Panc1 (cell line): ENCODE results near the gene CHPT1. TPM values are rescaled to one million over a fixed set of nuclear protein-coding genes. Genes with fewer than 3 reads are reported as not detected.

Experiments used
- ATAC-seq: fragments of 200-7000 bp; cut with Tn5 transposase; 2 replicates; pipeline ENCODE4 v1.9.1; 2020; ENCODE audit warnings: mild to moderate bottlenecking, moderate library complexity
- BruUV-seq: library from RNA; stranded (reverse); fragments of 400-500 nt; replicated peaks from 2 replicates; lab custom pipeline; 2021; lab: Mats Ljungman, UMichigan
- CTCF ChIA-PET: fragments of 300-600 bp; sonication (Branson Sonifier 250); formaldehyde crosslinking; loops from one replicate; lab custom pipeline; 2022; ENCODE audit warnings: antibody characterized with exemption; lab: Charles Lee
- POLR2A ChIA-PET: fragments of 300-600 bp; sonication (Branson Sonifier 250); formaldehyde crosslinking; loops from one replicate; lab custom pipeline; 2022; ENCODE audit warnings: antibody characterized with exemption; lab: Charles Lee
- DNase-seq: peaks from one replicate; pipeline ENCODE4 v3.0.0-alpha.2; 2010; ENCODE audit warnings: low read depth, low spot score
- H3K27ac ChIP-seq: 2 replicates; pipeline ENCODE4 v1.5.1; 2011; ENCODE audit warnings: mild to moderate bottlenecking, low read length, inconsistent platforms
- H3K27me3 ChIP-seq: fragments of 200-500 bp; sonication (Bioruptor generic); 2 replicates; pipeline ENCODE4 v1.6.0; 2014; ENCODE audit warnings: low read length, inconsistent platforms; ENCODE audit not compliant: control insufficient read depth, insufficient read depth
- H3K36me3 ChIP-seq: fragments of 200-500 bp; sonication (Bioruptor generic); 2 replicates; pipeline ENCODE4 v1.5.1; 2014; ENCODE audit warnings: inconsistent platforms, mild to moderate bottlenecking, low read length, moderate library complexity; ENCODE audit not compliant: control insufficient read depth, insufficient read depth
- H3K4me1 ChIP-seq: 2 replicates; pipeline ENCODE4 v1.5.1; 2011; ENCODE audit warnings: inconsistent platforms, mild to moderate bottlenecking, low read length, moderate library complexity; ENCODE audit not compliant: control insufficient read depth, insufficient read depth
- H3K4me3 ChIP-seq, 2 experiments: 2 replicates each; pipeline ENCODE4 v1.5.1; 2011 to 2012; ENCODE audit warnings: low read depth in 2 of 2, low read length in 2 of 2, mild to moderate bottlenecking in 2 of 2, inconsistent platforms in 1 of 2, moderate library complexity in 1 of 2
- H3K9me3 ChIP-seq: fragments of 200-500 bp; sonication (Bioruptor generic); 2 replicates; pipeline ENCODE4 v1.5.1; 2014; ENCODE audit warnings: low read depth, mild to moderate bottlenecking, inconsistent platforms, low read length, moderate library complexity; ENCODE audit not compliant: control insufficient read depth, insufficient read depth
- POLR2AphosphoS5 ChIP-seq: IDR thresholded peaks from 2 replicates; pipeline ENCODE4 v1.6.1; 2012; ENCODE audit warnings: mild to moderate bottlenecking, low read depth, low read length, moderate library complexity
- SIN3A ChIP-seq: IDR thresholded peaks from 2 replicates; pipeline ENCODE4 v1.6.1; 2012; ENCODE audit warnings: low read depth, mild to moderate bottlenecking, low read length, moderate library complexity, borderline replicate concordance; ENCODE audit not compliant: insufficient read depth
- TCF7L2 ChIP-seq: IDR thresholded peaks from 2 replicates; pipeline ENCODE4 v1.6.1; 2011; ENCODE audit warnings: mild to moderate bottlenecking, low read depth, low read length, inconsistent platforms
- in situ Hi-C: cut with HindIII; loops from 2 replicates; pipeline ENCODE4 v1.10.0; 2016; ENCODE audit warnings: low sequenced_read_pairs, low pct_unique_long_range_greater_than_20kb
- intact Hi-C: fragments of 100-400 bp; cut with micrococcal nuclease; formaldehyde crosslinking; loops from one replicate; pipeline ENCODE4 v1.10.0; 2022; ENCODE audit not compliant: unreplicated experiment
- total RNA-seq: library from RNA; stranded (reverse); gene quantifications from one replicate; pipeline ENCODE4 v1.2.1, GENCODE V29; 2021; ENCODE audit not compliant: unreplicated experiment
- TF ChIP-seq, protein P1 (sequence below), 2 experiments: IDR thresholded peaks; 2 replicates each; pipeline ENCODE4 v1.6.1; 2011 to 2012; ENCODE audit warnings: low read depth in 2 of 2, control low read depth in 1 of 2, low read length in 1 of 2, mild to moderate bottlenecking in 1 of 2, moderate library complexity in 1 of 2; ENCODE audit not compliant: insufficient read depth in 1 of 2
- TF ChIP-seq, protein P2 (sequence below): fragments of 450-650 bp; IDR thresholded peaks from 2 replicates; pipeline ENCODE4 v1.5.1; 2017; ENCODE audit warnings: mild to moderate bottlenecking

CHPT1 gene
- total RNA-seq, 1 experiment from 2014 or later = 78.3 TPM

DNA sequence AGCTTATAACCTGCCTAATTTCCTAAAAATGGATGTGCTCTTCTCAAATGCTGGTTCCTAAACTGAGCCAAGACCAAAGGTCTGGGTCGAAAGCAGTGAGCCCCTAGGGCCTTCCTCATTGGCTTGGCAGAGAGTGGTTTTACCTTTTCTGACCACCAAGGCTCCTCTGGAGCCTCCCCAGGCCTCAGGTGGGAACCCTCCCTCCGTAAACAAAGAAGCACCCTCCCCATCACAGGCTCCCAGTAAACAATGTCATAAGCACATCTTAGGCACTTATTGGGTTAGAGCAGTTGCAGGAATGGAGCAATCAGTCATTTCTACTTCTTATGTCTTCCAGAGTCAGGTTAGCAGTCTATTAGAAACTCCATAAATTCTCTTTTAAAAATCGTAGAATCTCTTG, 6.0 kb downstream of the CHPT1 start:
- no peak for DNase-seq
- intact Hi-C loops = no loop called here
- ChIA-PET CTCF (no interaction called here), POLR2A (no interaction called here)
- in situ Hi-C loops = no loop called here
- TF ChIP-seq POLR2AphosphoS5 = no peak
- no peak for TF ChIP-seq SIN3A
- no peak for TF ChIP-seq TCF7L2
- TF ChIP-seq, protein P1, sequence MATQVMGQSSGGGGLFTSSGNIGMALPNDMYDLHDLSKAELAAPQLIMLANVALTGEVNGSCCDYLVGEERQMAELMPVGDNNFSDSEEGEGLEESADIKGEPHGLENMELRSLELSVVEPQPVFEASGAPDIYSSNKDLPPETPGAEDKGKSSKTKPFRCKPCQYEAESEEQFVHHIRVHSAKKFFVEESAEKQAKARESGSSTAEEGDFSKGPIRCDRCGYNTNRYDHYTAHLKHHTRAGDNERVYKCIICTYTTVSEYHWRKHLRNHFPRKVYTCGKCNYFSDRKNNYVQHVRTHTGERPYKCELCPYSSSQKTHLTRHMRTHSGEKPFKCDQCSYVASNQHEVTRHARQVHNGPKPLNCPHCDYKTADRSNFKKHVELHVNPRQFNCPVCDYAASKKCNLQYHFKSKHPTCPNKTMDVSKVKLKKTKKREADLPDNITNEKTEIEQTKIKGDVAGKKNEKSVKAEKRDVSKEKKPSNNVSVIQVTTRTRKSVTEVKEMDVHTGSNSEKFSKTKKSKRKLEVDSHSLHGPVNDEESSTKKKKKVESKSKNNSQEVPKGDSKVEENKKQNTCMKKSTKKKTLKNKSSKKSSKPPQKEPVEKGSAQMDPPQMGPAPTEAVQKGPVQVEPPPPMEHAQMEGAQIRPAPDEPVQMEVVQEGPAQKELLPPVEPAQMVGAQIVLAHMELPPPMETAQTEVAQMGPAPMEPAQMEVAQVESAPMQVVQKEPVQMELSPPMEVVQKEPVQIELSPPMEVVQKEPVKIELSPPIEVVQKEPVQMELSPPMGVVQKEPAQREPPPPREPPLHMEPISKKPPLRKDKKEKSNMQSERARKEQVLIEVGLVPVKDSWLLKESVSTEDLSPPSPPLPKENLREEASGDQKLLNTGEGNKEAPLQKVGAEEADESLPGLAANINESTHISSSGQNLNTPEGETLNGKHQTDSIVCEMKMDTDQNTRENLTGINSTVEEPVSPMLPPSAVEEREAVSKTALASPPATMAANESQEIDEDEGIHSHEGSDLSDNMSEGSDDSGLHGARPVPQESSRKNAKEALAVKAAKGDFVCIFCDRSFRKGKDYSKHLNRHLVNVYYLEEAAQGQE (IDR thresholded peaks at IDR 0.05; ENCODE audit: insufficient read depth in 1 of 2, low read depth in 2 of 2, low read length in 1 of 2) = no peak
- TF ChIP-seq, protein P2, sequence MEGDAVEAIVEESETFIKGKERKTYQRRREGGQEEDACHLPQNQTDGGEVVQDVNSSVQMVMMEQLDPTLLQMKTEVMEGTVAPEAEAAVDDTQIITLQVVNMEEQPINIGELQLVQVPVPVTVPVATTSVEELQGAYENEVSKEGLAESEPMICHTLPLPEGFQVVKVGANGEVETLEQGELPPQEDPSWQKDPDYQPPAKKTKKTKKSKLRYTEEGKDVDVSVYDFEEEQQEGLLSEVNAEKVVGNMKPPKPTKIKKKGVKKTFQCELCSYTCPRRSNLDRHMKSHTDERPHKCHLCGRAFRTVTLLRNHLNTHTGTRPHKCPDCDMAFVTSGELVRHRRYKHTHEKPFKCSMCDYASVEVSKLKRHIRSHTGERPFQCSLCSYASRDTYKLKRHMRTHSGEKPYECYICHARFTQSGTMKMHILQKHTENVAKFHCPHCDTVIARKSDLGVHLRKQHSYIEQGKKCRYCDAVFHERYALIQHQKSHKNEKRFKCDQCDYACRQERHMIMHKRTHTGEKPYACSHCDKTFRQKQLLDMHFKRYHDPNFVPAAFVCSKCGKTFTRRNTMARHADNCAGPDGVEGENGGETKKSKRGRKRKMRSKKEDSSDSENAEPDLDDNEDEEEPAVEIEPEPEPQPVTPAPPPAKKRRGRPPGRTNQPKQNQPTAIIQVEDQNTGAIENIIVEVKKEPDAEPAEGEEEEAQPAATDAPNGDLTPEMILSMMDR = no peak
- Histone ChIP-seq H3K27me3 (no peaks in the 10 kb centered on the region), H3K4me1 (peaks cover 56% of the 10 kb centered on the region), H3K27ac (peak overlapping the region; percentile 49), H3K4me3 (no peak overlapping the region), H3K9me3 (no peaks in the 10 kb centered on the region), H3K36me3 (peaks cover 2% of the 10 kb centered on the region)
- no TSS peak for BruUV-seq
- ATAC-seq = no peak

DNA sequence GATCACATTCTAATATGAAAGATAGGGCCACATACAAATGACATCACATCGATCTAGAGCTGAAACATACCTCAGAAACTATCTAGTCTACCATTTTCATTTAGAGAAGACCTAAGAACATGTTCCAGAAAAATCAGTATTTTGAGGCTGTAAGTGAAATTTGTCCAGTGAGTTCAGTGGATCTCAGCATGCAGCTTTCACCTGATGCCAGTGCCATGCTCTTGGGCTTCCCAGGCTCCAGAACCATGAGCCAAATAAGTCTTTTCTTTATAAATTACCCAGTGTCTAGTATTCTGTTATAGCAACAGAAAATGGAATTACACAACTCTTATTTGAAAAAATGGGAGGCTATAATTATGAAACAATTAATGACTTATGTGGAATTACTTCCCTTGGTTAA, 9.0 kb downstream of the CHPT1 start:
- H3K4me1 ChIP-seq = peaks cover 36% of the 10 kb centered on the region
- BruUV-seq = no TSS peak
- H3K27me3 ChIP-seq = no peaks in the 10 kb centered on the region
- ATAC-seq = no peak
- in situ Hi-C loops = no loop called here
- peak overlapping the region; percentile 82; the same call in 1 of the 2 replicates for H3K27ac ChIP-seq
- intact Hi-C loops = no loop called here
- no peak for DNase-seq
- POLR2A ChIA-PET = no interaction called here
- no peaks in the 10 kb centered on the region; the same call in 1 of the 2 replicates for H3K36me3 ChIP-seq
- TF ChIP-seq TCF7L2 (no peak), POLR2AphosphoS5 (no peak), SIN3A (no peak)
- TF ChIP-seq, protein P1 (IDR thresholded peaks at IDR 0.05; ENCODE audit: insufficient read depth in 1 of 2, low read depth in 2 of 2, low read length in 1 of 2) = no peak
- TF ChIP-seq, protein P2 = no peak
- H3K4me3 ChIP-seq = no peak overlapping the region
- CTCF ChIA-PET = no interaction called here
- H3K9me3 ChIP-seq = no peaks in the 10 kb centered on the region
